Prostate gland (tissue), 2 donors: ENCODE data around the gene CELA2A. TPM values are rescaled to one million over a fixed set of nuclear protein-coding genes. Genes with fewer than 3 reads are reported as not detected.

Experiments used
- DNase-seq: peaks from one replicate; pipeline ENCODE4 v3.0.0-alpha.2; 2019; ENCODE audit warnings: low spot score
- H3K27ac ChIP-seq, 2 donors: fragments of 200-600 bp; sonication (generic); 2 replicates each; pipeline ENCODE4 v1.5.1; 2017 to 2019
- H3K27me3 ChIP-seq: fragments of 200-600 bp; sonication (generic); replicated peaks from 2 replicates; pipeline ENCODE4 v1.5.1; 2019; ENCODE audit not compliant: insufficient read depth
- H3K36me3 ChIP-seq, 2 donors: fragments of 200-600 bp; sonication (generic); 1 replicate in 1 of 2; 2 replicates in 1 of 2; pipeline versions ENCODE4 v1.5.1 to v1.8.1; 2017 to 2019
- H3K4me1 ChIP-seq: fragments of 200-600 bp; sonication (generic); replicated peaks from 2 replicates; pipeline ENCODE4 v1.5.1; 2019
- H3K4me3 ChIP-seq, 2 donors: fragments of 200-600 bp; sonication (generic); 2 replicates each; pipeline ENCODE4 v1.5.1; 2017 to 2019
- H3K9me3 ChIP-seq: fragments of 200-600 bp; sonication (generic); 2 replicates; pipeline ENCODE4 v1.5.1; 2017
- POLR2A ChIP-seq: fragments of 450-650 bp; IDR thresholded peaks from one replicate; pipeline ENCODE4 v1.6.1; 2016; ENCODE audit warnings: antibody characterized with exemption, mild to moderate bottlenecking
- POLR2AphosphoS5 ChIP-seq: sonication (generic); formaldehyde crosslinking; IDR thresholded peaks from one replicate; pipeline ENCODE4 v1.6.1; 2017; ENCODE audit warnings: antibody characterized with exemption
- WGBS: methylation state at CpG from one replicate; pipeline ENCODE4 v1.1.5; 2018; 5-methylcytosine and 5-hydroxymethylcytosine counted together
- intact Hi-C: fragments of 100-400 bp; cut with DNase I; formaldehyde crosslinking; loops from one replicate; pipeline ENCODE4 v1.14.2; 2022
- total RNA-seq, 2 donors: library from RNA; depleted of rRNA; stranded (reverse); fragments of >200 nt; gene quantifications; one replicate each; pipeline ENCODE4 v1.1.0, GENCODE V29; 2016
- TF ChIP-seq, protein P1 (sequence below), 4 experiments: fragments of 200-600 bp in 2 of 4; fragments of 450-650 bp in 2 of 4; sonication (generic) in 2 of 4; IDR thresholded peaks; 1 replicate in 3 of 4; 2 replicates in 1 of 4; pipeline ENCODE4 v1.5.1; 2016 to 2019; ENCODE audit warnings: antibody characterized with exemption in 4 of 4, mild to moderate bottlenecking in 2 of 4, moderate library complexity in 2 of 4

The CELA2A gene
- total RNA-seq, 2 donors from 2014 or later, result 5.4 TPM; not detected in 1

DNA sequence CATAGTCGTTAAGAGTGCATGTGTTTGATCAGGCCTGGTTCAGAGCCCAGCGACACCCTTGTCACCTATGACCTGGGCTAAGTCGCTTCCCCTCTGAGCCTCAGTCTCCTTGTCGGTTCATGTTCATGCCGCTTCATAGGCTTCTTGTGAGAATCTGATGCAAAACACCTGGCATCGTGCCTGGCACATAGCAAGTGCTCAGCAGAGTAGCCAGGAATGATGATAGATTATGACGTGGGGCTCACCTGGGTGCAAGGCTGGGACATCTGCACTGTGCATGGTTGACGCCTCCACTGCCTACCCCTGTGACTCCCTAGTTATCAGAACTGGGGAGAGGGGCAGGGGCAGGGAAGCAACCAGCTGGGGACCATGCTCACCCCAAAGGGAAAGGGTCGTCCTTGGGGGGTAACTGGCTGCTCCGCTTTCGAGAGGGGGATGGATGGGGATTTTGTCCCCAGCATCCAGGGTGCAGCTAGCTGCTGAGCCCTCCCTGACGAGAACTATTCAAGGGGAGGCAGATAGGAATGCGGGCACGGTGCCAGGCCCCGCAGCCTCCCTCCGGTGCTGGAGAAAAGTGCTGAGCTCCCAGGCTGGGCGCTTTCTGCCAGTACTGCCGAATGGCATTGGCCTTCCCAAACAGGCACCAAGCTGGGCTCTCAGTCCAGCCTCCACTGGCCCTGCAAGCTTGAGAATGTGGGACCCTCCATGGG is 37.6 kb upstream of the CELA2A start:
- H3K27ac ChIP-seq, result no peak overlapping the region
- DNase-seq, result no peak
- no peaks in the 10 kb centered on the region for H3K36me3 ChIP-seq
- TF ChIP-seq, protein P1, sequence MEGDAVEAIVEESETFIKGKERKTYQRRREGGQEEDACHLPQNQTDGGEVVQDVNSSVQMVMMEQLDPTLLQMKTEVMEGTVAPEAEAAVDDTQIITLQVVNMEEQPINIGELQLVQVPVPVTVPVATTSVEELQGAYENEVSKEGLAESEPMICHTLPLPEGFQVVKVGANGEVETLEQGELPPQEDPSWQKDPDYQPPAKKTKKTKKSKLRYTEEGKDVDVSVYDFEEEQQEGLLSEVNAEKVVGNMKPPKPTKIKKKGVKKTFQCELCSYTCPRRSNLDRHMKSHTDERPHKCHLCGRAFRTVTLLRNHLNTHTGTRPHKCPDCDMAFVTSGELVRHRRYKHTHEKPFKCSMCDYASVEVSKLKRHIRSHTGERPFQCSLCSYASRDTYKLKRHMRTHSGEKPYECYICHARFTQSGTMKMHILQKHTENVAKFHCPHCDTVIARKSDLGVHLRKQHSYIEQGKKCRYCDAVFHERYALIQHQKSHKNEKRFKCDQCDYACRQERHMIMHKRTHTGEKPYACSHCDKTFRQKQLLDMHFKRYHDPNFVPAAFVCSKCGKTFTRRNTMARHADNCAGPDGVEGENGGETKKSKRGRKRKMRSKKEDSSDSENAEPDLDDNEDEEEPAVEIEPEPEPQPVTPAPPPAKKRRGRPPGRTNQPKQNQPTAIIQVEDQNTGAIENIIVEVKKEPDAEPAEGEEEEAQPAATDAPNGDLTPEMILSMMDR (IDR thresholded peaks at IDR 0.05), result no peak
- no peak for TF ChIP-seq POLR2AphosphoS5
- no peak for TF ChIP-seq POLR2A
- WGBS, result 64% methylated on average over 18 of the region's 18 CpGs
- intact Hi-C loops, result no loop called here
- no peak overlapping the region for H3K4me3 ChIP-seq
- no peaks in the 10 kb centered on the region for H3K9me3 ChIP-seq
- peaks cover 12% of the 10 kb centered on the region for H3K4me1 ChIP-seq
- no peaks in the 10 kb centered on the region for H3K27me3 ChIP-seq

DNA sequence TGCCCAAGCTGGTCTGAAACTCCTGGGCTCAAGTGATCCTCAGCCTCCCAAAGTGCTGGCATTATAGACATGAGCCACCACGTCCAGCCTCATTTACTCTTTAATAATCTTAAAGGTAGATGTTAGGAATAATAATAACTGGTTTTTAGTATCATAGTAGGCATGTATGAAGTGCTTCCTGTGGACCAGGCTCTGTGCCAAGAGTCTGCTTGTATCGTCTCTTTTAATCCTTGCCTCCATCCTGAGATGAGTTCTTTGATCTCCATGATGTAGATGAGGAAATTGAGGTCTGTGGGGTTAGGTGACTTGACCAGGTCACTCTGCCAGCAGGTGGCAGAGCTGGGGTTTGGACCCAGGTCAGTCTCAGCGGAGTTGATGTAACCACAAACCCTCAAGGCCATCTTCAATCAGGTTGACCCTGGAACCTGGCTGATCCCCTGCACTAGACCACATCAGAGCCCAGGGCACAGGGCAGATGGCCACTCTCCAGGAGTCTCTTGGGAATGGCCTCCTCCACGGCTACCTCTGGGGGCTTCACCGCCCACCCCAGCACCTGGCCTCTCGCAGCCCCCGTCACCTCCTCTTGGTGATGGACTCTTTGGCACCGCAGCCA is 35.6 kb upstream of the CELA2A start:
- WGBS, result 95% methylated on average over 8 of the region's 8 CpGs
- Histone ChIP-seq H3K36me3 (no peaks in the 10 kb centered on the region), H3K27ac (no peak overlapping the region), H3K4me1 (peaks cover 9% of the 10 kb centered on the region), H3K9me3 (no peaks in the 10 kb centered on the region), H3K27me3 (no peaks in the 10 kb centered on the region), H3K4me3 (no peak overlapping the region)
- intact Hi-C loops, result no loop called here
- DNase-seq, result no peak
- TF ChIP-seq POLR2AphosphoS5, result no peak
- TF ChIP-seq, protein P1 (IDR thresholded peaks at IDR 0.05), result no peak
- TF ChIP-seq POLR2A, result no peak

DNA sequence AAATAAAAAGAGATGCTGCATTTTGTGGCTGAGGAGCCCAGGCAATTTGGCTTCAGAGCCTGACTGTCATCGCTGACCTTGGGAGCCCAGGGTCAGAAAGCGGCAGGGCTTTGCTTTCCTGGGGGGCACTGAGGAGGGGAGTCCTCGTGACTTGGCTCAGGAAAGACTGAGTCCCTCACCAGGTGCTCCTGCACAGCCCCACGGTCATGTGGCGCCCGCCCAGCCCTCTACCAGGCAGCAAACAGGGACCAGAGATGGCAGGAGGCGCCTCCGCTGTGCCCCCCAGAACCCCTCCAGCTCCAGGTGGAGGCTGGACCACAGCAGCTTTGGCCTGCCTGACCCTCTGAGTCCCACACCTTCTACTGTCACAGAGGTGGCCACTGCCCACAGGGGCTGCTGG is 33.7 kb upstream of the CELA2A start:
- H3K27ac ChIP-seq, result peak overlapping the region in 1 of 2 donors; percentile 78
- H3K27me3 ChIP-seq, result no peaks in the 10 kb centered on the region
- intact Hi-C loops, result no loop called here
- no peaks in the 10 kb centered on the region for H3K36me3 ChIP-seq
- no peaks in the 10 kb centered on the region for H3K9me3 ChIP-seq
- 98% methylated on average over 8 of the region's 8 CpGs for WGBS
- no peak overlapping the region for H3K4me3 ChIP-seq
- no peak for TF ChIP-seq POLR2AphosphoS5
- TF ChIP-seq, protein P1 (IDR thresholded peaks at IDR 0.05), result no peak
- no peak for TF ChIP-seq POLR2A
- H3K4me1 ChIP-seq, result peaks cover 6% of the 10 kb centered on the region
- DNase-seq, result no peak

DNA sequence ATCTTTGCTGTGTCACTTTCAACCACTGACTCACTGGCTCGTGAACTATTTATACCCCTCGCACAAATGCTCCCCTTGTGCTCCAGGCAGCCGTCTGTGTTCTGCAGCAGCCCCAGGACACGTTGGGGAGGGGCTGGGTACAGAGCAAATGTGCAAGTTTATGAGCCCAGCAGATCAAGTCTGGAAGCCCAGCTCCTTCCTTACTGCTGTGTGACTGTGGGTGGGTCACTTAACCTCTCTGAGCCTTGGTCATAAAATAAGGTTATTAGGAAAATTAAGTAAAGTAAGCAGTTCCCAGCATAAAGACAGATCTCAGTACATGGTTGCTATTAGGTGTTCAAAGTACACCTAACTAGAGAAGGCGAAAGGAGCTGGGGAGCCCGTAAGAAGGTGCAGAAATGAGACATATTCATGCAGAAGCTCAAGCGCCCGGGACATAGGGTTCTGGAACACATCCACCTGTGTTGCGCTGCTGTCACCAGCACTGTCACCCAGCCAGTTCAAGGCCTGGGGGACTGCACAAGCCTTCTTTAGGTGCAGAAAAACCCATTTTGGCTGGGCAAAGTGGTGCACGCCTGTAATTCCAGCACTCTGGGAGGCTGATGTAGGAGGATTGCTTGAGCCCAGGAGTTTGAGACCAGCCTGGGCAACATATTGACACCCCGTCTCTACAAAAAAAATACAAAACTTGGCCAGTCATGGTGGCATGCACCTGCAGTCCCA is 33.0 kb upstream of the CELA2A start:
- DNase-seq, result no peak
- intact Hi-C loops, result no loop called here
- Histone ChIP-seq H3K27ac (peak overlapping the region; percentile 68 to 78), H3K36me3 (no peaks in the 10 kb centered on the region), H3K4me3 (no peak overlapping the region), H3K4me1 (peaks cover 6% of the 10 kb centered on the region), H3K27me3 (no peaks in the 10 kb centered on the region), H3K9me3 (no peaks in the 10 kb centered on the region)
- WGBS, result 83% methylated on average over 11 of the region's 11 CpGs
- TF ChIP-seq POLR2AphosphoS5, result no peak
- TF ChIP-seq POLR2A, result no peak
- TF ChIP-seq, protein P1 (IDR thresholded peaks at IDR 0.05), result no peak
